Lower leg skin (tissue), 4 donors: ENCODE results near the gene LIF. TPM values are rescaled to one million over a fixed set of nuclear protein-coding genes. Genes with fewer than 3 reads are reported as not detected.

ENCODE experiments used
- DNase-seq, 2 donors: peaks; one replicate each; pipeline ENCODE4 v3.0.0-alpha.2; 2019; ENCODE audit warnings: low spot score in 2 of 2
- H3K4me3 ChIP-seq: fragments of 200-600 bp; sonication (generic); 2 replicates; pipeline ENCODE4 v1.5.1; 2017; ENCODE audit warnings: mild to moderate bottlenecking, low read depth; ENCODE audit not compliant: poor library complexity, severe bottlenecking
- POLR2A ChIP-seq, 2 donors: fragments of 450-650 bp; IDR thresholded peaks; one replicate each; pipeline ENCODE4 v1.6.1; 2016 to 2017; ENCODE audit warnings: antibody characterized with exemption in 2 of 2, mild to moderate bottlenecking in 1 of 2, moderate library complexity in 1 of 2
- WGBS, 2 donors: methylation state at CpG; one replicate each; pipeline ENCODE4 v1.1.5; 2018; 5-methylcytosine and 5-hydroxymethylcytosine counted together
- intact Hi-C: fragments of 100-400 bp; cut with DNase I; formaldehyde crosslinking; loops from one replicate; pipeline ENCODE4 v1.15.0; 2023; ENCODE audit warnings: low total_unique reads
- total RNA-seq, 4 donors: library from RNA; depleted of rRNA; stranded (reverse); fragments of >200 nt; gene quantifications; one replicate each; pipeline ENCODE4 v1.1.0, GENCODE V29; 2016
- TF ChIP-seq, protein P1 (sequence below), 3 donors: fragments of 450-650 bp; IDR thresholded peaks; one replicate each; pipeline ENCODE4 v1.5.1; 2016; ENCODE audit warnings: antibody characterized with exemption in 3 of 3, mild to moderate bottlenecking in 3 of 3, moderate library complexity in 2 of 3

LIF gene
- total RNA-seq, 4 donors from 2014 or later: 5.2 to 11.8 (median 7.0) TPM

DNA sequence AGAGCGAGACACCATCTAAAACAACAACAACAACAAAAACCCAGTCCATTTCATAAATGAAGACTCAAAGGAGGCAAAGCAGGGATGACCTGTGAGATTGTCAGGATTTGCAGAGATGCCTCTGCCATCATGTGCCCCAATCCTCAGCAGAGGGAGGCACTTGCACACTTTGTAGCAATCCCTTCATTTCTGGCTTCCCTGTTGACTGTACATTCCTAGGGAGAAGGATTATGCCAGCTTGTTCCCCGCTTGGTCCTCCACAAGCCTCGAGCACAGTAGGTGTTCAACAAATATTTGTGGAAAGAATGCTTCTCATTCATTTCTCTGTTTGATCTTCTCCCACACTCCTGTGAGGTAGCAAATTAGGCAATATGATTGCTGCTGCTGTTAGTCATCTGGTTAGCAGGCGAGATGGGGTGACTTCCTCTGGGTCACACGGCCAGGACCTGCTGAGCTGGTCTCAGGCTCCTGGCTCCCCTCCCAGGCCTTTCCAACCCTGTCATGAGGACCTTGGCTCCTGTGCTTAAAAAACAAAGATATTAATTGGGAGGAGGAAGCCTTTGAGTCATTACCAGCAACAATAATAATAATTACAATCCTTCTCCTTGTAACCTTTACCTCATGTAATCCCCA lies 34.1 kb downstream of the LIF start:
- WGBS, 2 donors: 32 to 39% methylated on average over 5 of the region's 5 CpGs
- TF ChIP-seq, protein P1, sequence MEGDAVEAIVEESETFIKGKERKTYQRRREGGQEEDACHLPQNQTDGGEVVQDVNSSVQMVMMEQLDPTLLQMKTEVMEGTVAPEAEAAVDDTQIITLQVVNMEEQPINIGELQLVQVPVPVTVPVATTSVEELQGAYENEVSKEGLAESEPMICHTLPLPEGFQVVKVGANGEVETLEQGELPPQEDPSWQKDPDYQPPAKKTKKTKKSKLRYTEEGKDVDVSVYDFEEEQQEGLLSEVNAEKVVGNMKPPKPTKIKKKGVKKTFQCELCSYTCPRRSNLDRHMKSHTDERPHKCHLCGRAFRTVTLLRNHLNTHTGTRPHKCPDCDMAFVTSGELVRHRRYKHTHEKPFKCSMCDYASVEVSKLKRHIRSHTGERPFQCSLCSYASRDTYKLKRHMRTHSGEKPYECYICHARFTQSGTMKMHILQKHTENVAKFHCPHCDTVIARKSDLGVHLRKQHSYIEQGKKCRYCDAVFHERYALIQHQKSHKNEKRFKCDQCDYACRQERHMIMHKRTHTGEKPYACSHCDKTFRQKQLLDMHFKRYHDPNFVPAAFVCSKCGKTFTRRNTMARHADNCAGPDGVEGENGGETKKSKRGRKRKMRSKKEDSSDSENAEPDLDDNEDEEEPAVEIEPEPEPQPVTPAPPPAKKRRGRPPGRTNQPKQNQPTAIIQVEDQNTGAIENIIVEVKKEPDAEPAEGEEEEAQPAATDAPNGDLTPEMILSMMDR (IDR thresholded peaks at IDR 0.05): no peak
- no peak for TF ChIP-seq POLR2A (IDR thresholded peaks at IDR 0.05)
- no peak overlapping the region for H3K4me3 ChIP-seq
- DNase-seq: peak; percentile 87 to 95
- intact Hi-C loops: loop anchor here (5.0 kb wide), 1 partner anchor 575 kb away; no protein-coding TSS in a partner anchor

DNA sequence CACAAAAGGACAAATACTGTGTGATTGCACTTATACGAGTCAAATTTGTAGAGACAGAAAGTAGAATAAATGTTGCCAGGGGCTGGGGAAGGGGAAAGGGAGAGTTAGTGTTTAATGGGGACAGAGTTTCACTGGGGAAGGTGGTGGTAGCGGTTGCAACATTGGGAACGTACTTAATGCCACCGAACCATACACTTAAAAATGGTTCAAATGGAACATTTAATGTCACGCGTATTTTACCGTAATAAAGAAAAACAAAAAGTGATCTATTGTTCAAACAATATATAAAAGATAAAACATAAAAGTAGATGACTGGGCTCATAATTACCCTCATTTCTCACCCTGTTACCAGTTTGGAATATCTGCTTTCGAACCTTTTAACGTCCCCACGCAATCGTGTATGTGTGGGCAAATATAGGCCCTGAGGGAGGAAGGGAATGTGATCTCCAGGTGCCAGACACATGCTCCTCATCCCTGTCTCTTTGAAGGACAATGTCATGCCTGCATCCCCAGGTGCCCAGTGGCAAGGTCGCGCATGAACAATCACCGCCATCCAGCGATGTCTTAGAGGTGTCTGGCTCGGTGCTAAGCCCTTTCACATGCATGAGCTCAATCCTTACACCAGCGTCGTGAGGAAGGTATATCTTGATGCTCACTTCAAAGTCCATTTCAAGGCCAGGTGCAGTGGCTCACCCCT lies 35.3 kb downstream of the LIF start:
- 92 to 93% methylated on average over 18 of the region's 18 CpGs for WGBS, 2 donors
- H3K4me3 ChIP-seq: no peak overlapping the region
- intact Hi-C loops: loop anchor here (5.0 kb wide), 1 partner anchor 574 kb away; no protein-coding TSS in a partner anchor
- no peak for DNase-seq
- TF ChIP-seq, protein P1 (IDR thresholded peaks at IDR 0.05): no peak
- TF ChIP-seq POLR2A (IDR thresholded peaks at IDR 0.05): no peak

DNA sequence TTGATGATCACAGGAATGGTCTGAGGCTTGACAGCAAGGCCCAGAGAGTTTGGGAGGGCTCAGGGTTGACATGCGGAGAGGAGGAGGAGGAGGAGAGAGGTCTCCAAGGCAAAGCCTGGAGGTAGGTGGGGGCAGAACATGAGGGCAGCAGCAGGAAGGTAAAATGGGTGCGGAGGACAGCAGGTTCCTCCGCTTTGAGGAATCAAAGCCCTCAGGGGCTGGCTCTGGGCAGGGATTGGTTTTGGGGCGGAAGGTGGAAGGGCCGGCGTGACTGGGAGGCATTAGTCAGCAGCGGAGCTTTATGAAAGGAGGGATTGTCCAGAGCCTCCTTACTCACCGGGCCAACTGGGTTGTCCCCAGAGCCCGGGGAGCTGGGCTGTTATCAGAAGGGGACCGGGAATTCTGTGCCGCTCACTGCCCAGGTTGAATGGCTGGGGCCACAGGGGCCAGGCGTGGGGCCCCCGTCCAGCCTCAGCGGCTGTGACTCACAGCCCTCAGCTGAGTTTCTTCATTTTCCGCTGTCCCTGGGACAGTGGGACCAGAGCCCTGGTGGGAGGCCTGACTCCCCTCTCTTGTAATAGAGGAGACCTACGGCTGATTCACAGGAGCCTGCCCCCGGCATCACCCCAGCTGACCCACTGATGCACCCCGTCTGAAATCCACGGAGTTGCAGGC lies 36.2 kb downstream of the LIF start:
- H3K4me3 ChIP-seq: no peak overlapping the region
- TF ChIP-seq POLR2A (IDR thresholded peaks at IDR 0.05): no peak
- TF ChIP-seq, protein P1 (IDR thresholded peaks at IDR 0.05): no peak
- intact Hi-C loops: loop anchor here (5.0 kb wide), 1 partner anchor 573 kb away; no protein-coding TSS in a partner anchor
- 73 to 83% methylated on average over 19 of the region's 19 CpGs for WGBS, 2 donors
- DNase-seq: no peak

DNA sequence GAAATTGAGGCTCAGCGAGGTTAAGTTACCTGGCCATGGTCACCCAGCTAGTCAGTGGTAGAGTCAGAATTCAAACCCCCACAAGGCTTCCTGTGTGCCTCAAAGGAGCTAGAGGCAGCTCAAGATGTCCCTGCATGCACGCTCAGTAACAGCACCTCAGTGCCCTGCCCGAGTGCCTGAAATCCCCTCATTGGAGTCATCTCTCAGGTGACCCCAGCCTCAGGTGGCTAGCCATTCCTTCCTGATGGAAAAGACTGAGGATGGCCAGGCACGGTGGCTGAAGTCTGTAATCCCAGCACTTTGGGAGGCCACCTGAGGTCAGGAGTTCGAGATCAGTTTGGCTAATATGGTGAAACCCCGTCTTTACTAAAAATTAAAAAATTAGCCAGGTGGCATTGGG lies 36.9 kb downstream of the LIF start:
- intact Hi-C loops: loop anchor here (5.0 kb wide), 1 partner anchor 572 kb away; no protein-coding TSS in a partner anchor
- TF ChIP-seq, protein P1 (IDR thresholded peaks at IDR 0.05): no peak
- TF ChIP-seq POLR2A (IDR thresholded peaks at IDR 0.05): no peak
- WGBS, 2 donors: 92 to 95% methylated on average over 6 of the region's 6 CpGs
- no peak overlapping the region for H3K4me3 ChIP-seq
- DNase-seq: no peak

DNA sequence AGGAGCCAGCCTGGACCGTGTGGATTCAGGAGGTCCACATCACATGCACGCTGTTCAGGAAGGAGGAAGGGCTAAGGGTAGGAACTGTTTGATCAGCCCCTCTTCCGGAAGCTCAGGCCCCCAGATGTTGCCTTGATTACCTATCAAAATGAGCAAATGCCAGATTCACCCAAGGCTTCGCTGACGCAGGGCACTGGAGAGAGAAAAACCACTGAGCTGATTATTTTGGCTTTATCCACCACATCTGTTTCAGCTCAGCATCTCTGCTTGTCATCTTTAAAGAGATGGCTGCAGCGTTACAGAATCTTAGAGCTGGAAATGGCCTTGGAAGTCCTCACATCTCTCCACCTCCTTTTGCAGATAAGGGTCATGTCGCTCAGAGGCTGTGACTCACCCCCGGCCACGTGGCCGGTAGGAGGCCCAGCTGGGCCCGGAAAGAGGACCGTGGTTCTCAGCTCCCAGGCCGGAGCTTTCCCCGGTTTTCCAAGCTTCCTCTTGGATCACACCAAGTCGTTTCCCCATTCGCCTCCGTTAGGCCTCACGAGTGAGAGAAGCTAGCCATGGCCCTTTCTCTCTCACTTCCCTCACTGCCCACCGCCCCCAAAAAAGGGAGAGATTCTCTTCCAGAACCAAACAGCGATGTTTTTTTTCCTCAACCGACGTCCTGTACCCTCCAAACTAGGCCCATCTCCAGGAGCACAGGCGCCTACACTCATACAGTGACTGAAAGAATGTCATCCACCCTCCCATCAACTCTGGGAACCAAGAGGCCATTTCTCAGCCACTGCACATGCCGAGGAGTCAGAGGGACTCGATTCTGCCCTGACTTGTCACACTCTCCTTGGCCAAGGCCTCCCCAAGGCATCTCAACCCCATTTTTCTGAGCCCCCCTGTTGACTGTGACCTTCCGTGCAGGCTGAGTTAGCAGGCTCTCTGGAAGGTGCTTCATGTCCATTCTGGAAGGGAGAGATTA lies 37.6 kb downstream of the LIF start:
- H3K4me3 ChIP-seq: no peak overlapping the region
- 59 to 70% methylated on average over 26 of the region's 26 CpGs for WGBS, 2 donors
- peak in 1 of 2 donors; percentile 91 for DNase-seq
- intact Hi-C loops: no loop called here
- TF ChIP-seq, protein P1 (IDR thresholded peaks at IDR 0.05): no peak
- TF ChIP-seq POLR2A (IDR thresholded peaks at IDR 0.05): no peak
